Fibroblast of lung (primary cell): ENCODE measurements around the gene SLC25A23. TPM values are rescaled to one million over a fixed set of nuclear protein-coding genes. Genes with fewer than 3 reads are reported as not detected.

Experiments
- DNase-seq, 2 donors: peaks; one replicate each; pipeline versions ENCODE4 v3.0.0 to v3.0.0-alpha.2; 2010; ENCODE audit warnings: low read depth in 2 of 2
- H2AFZ ChIP-seq: 2 replicates; pipeline ENCODE4 v1.5.1; 2012; ENCODE audit warnings: low read length, control low read depth, inconsistent platforms
- H3K27ac ChIP-seq: 2 replicates; pipeline ENCODE4 v1.5.1; 2011; ENCODE audit warnings: low read length, control low read depth; ENCODE audit not compliant: insufficient read depth
- H3K27me3 ChIP-seq: 2 replicates; pipeline ENCODE4 v1.5.1; 2011; ENCODE audit warnings: mild to moderate bottlenecking, low read length; ENCODE audit not compliant: control insufficient read depth, insufficient read depth
- H3K36me3 ChIP-seq: 2 replicates; pipeline ENCODE4 v1.5.1; 2011; ENCODE audit warnings: low read length; ENCODE audit not compliant: control insufficient read depth, insufficient read depth
- H3K4me1 ChIP-seq: 2 replicates; pipeline ENCODE4 v1.5.1; 2011; ENCODE audit warnings: low read length; ENCODE audit not compliant: control insufficient read depth, insufficient read depth; ENCODE audit errors: extremely low read depth
- H3K4me2 ChIP-seq: 2 replicates; pipeline ENCODE4 v1.5.1; 2011; ENCODE audit warnings: low read length, control low read depth; ENCODE audit not compliant: insufficient read depth; ENCODE audit errors: extremely low read depth
- H3K4me3 ChIP-seq, 4 experiments: fragments of 200-600 bp in 1 of 4; sonication (generic) in 1 of 4; replicated peaks in 1 of 4; 2 replicates each; pipeline ENCODE4 v1.5.1; 2011 to 2016; ENCODE audit warnings: low read length in 4 of 4, low read depth in 3 of 4, mild to moderate bottlenecking in 3 of 4, control low read depth in 2 of 4, inconsistent platforms in 1 of 4, mixed read lengths in 1 of 4; ENCODE audit not compliant: insufficient read depth in 1 of 4; ENCODE audit errors: control extremely low read depth in 1 of 4
- H3K79me2 ChIP-seq: 2 replicates; pipeline ENCODE4 v1.5.1; 2012; ENCODE audit warnings: mild to moderate bottlenecking, low read length, inconsistent platforms; ENCODE audit not compliant: control insufficient read depth, insufficient read depth
- H3K9ac ChIP-seq: 2 replicates; pipeline ENCODE4 v1.5.1; 2011; ENCODE audit warnings: mild to moderate bottlenecking, low read length, control low read depth; ENCODE audit not compliant: insufficient read depth
- H3K9me3 ChIP-seq: 2 replicates; pipeline ENCODE4 v1.5.1; 2012; ENCODE audit warnings: low read depth, low read length; ENCODE audit not compliant: control insufficient read depth, insufficient read depth
- H4K20me1 ChIP-seq: 2 replicates; pipeline ENCODE4 v1.5.1; 2011; ENCODE audit warnings: low read length; ENCODE audit not compliant: control insufficient read depth, insufficient read depth; ENCODE audit errors: extremely low read depth
- CTCF ChIP-seq, 2 donors: IDR thresholded peaks in 1 of 2; conservative IDR thresholded peaks in 1 of 2; 1 replicate in 1 of 2; 2 replicates in 1 of 2; pipeline ENCODE4 v1.5.1; 2011 to 2012; ENCODE audit warnings: low read length in 2 of 2, control low read depth in 1 of 2, inconsistent platforms in 1 of 2, low read depth in 1 of 2, mild to moderate bottlenecking in 1 of 2
- EZH2 ChIP-seq: IDR thresholded peaks from 2 replicates; pipeline ENCODE4 v1.5.1; 2012; ENCODE audit warnings: low read length, control low read depth, mild to moderate bottlenecking; ENCODE audit errors: missing control alignments
- polyA plus RNA-seq, 2 donors: library from polyadenylated mRNA; depleted of rRNA in 1 of 2; stranded (reverse) in 1 of 2; unstranded in 1 of 2; fragments of >200 nt; gene quantifications; 2 replicates each; pipeline ENCODE4 v1.2.1, GENCODE V29; 2011 to 2012; ENCODE audit warnings: missing spikeins in 1 of 2
- total RNA-seq: library from RNA; depleted of rRNA; stranded (reverse); fragments of >200 nt; gene quantifications from 2 replicates; pipeline ENCODE4 v1.2.1, GENCODE V29; 2014

Gene SLC25A23
- total and polyA plus RNA-seq, 2 donors (not counting 1 experiment from before 2014, with no cell fraction given) = 7.9 to 33.9 TPM

DNA sequence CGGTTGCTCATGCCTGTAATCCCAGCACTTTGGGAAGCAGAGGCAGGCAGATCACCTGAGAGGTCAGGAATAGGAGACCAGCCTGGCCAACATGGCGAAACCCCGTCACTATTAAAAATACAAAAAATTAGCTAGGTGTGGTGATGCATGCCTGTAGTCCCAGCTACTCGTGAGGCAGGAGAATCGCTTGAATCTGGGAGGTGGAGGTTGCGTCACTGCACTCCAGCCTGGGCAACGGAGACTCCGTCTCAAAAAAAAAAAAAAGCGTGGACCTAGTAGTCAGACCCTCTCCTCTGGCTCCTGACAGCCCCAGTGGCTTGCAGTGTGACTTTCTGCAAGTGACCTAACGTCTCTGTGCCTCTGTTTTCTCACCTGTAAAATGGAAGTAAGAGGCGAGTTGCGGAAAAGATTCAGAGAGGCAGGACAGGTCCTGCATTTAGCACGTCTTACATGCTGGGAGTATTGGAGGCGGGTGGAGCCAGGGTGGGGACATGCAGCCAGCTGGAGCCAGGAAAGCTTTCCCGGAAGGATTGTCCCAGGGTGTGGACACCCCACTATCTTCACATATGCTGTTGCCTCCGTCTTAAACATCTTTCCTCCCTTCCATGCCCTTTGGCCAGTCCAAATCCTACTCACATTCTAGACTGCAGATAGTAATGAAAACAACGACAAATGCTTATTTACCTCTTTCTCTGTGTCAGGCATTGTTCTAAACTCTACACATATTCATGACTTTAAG lies 39.6 kb upstream of the SLC25A23 start:
- no peaks in the 10 kb centered on the region for H4K20me1 ChIP-seq
- no peaks in the 10 kb centered on the region for H3K9me3 ChIP-seq
- H3K27me3 ChIP-seq = no peaks in the 10 kb centered on the region
- no peak overlapping the region for H3K27ac ChIP-seq
- no peak overlapping the region for H2AFZ ChIP-seq
- H3K9ac ChIP-seq = no peak overlapping the region
- DNase-seq = no peak
- no peaks in the 10 kb centered on the region for H3K4me1 ChIP-seq
- H3K79me2 ChIP-seq = no peaks in the 10 kb centered on the region
- TF ChIP-seq EZH2 = no peak
- TF ChIP-seq CTCF (conservative IDR thresholded peaks at IDR 0.05 in 1 of 2, IDR thresholded peaks at IDR 0.05 in 1 of 2; ENCODE audit: low read depth in 1 of 2, low read length in 2 of 2) = no peak
- no peaks in the 10 kb centered on the region for H3K36me3 ChIP-seq
- no peak overlapping the region for H3K4me3 ChIP-seq
- H3K4me2 ChIP-seq = no peak overlapping the region

DNA sequence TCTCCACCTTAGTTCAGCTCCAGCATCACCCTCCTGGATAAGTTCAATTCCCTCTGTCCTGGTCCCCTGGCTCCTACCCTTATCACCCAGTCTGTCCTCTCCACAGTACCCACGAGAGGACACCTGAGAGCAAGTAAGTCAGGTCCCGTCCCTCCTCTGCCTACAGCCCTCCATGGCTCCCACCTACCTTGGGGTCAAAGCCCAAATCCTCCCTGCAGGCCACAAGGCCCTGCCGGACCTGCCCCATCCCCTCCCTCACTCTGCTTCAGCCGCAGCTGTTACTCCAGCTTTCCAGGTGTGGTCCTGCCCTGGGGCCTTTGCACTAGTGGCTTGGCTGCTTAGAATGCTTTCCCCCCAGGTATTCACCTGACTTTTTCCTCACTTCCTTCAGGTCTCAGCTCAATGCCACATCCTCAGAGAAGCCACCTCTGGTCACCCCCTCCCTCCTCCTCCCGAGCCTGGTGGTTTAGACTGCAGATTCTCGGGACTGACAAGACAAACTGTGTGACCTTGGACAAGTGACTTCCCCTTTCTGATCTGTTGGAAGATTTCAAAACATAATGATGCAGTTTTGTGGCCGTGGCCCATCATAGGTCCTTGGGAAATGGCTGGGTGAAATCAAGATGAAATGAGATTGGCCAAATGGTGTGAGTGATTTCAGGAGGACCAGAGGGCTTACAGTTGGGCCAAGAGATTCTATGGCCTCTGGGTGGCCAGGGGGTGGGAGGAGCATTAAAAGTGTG lies 38.9 kb upstream of the SLC25A23 start:
- no peaks in the 10 kb centered on the region for H3K9me3 ChIP-seq
- no peak for DNase-seq
- no peak overlapping the region for H3K4me3 ChIP-seq
- no peaks in the 10 kb centered on the region for H4K20me1 ChIP-seq
- no peak for TF ChIP-seq EZH2
- no peak for TF ChIP-seq CTCF (conservative IDR thresholded peaks at IDR 0.05 in 1 of 2, IDR thresholded peaks at IDR 0.05 in 1 of 2; ENCODE audit: low read depth in 1 of 2, low read length in 2 of 2)
- no peak overlapping the region for H3K27ac ChIP-seq
- H3K36me3 ChIP-seq = no peaks in the 10 kb centered on the region
- H3K27me3 ChIP-seq = no peaks in the 10 kb centered on the region
- no peaks in the 10 kb centered on the region for H3K79me2 ChIP-seq
- no peaks in the 10 kb centered on the region for H3K4me1 ChIP-seq
- H2AFZ ChIP-seq = no peak overlapping the region
- H3K4me2 ChIP-seq = no peak overlapping the region
- H3K9ac ChIP-seq = no peak overlapping the region

DNA sequence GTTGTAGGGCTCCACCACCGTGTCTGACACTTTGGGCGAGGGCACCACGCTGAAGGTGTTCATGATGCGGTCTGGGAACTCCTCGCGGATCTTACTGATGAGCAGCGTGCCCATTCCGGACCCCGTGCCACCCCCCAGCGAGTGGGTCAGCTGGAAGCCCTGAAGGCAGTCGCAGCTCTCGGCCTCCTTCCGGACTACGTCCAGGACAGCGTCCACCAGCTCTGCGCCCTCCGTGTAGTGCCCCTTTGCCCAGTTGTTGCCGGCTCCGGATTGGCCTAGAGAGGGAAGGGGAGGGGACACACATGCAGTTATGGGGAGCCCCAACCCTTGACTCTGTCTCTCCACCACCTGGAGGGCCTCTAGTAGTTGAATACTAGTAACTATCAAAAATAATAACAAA lies 36.4 kb upstream of the SLC25A23 start:
- TF ChIP-seq CTCF (conservative IDR thresholded peaks at IDR 0.05 in 1 of 2, IDR thresholded peaks at IDR 0.05 in 1 of 2; ENCODE audit: low read depth in 1 of 2, low read length in 2 of 2) = no peak
- TF ChIP-seq EZH2 = no peak
- Histone ChIP-seq H3K9ac (no peak overlapping the region), H4K20me1 (no peaks in the 10 kb centered on the region), H2AFZ (no peak overlapping the region), H3K27ac (no peak overlapping the region), H3K9me3 (no peaks in the 10 kb centered on the region), H3K27me3 (no peaks in the 10 kb centered on the region), H3K4me1 (no peaks in the 10 kb centered on the region), H3K79me2 (no peaks in the 10 kb centered on the region), H3K4me3 (no peak overlapping the region), H3K4me2 (no peak overlapping the region), H3K36me3 (no peaks in the 10 kb centered on the region)
- DNase-seq = no peak
